ENCODE data around the gene GJA1.

GRCh38 chr6:121450242-121450641 lies 14.8 kb downstream of the GJA1 start:
- TF ChIP-seq CTCF (IDR thresholded peaks at IDR 0.05) (no peak), POLR2A (IDR thresholded peaks at IDR 0.05) (no peak), EP300 (IDR thresholded peaks at IDR 0.05) (no peak)
